ENCODE measurements around the gene HTRA3. TPM values are rescaled to one million over a fixed set of nuclear protein-coding genes. Genes with fewer than 3 reads are reported as not detected.

Gene HTRA3
- total and polyA plus RNA-seq, 4 donors, result 0.36 to 1.2 (median 1.1) TPM

GRCh38 chr4:8351931-8352367, 82.4 kb downstream of the HTRA3 start:
- Histone ChIP-seq H3K9me3 (ENCODE audit: control insufficient read depth in 4 of 4, low read length in 3 of 4) (no peaks in the 10 kb centered on the region), H3K4me3 (ENCODE audit: low read depth in 1 of 3, low read length in 3 of 3) (no peak overlapping the region), H3K36me3 (ENCODE audit: control insufficient read depth in 4 of 4, insufficient read depth in 3 of 4, low read depth in 1 of 4, low read length in 3 of 4) (no peaks in the 10 kb centered on the region), H3K9ac (ENCODE audit: low read depth in 1 of 2, low read length in 2 of 2) (no peak overlapping the region), H3K4me1 (ENCODE audit: control insufficient read depth in 4 of 4, insufficient read depth in 4 of 4, low read length in 3 of 4) (no peaks in the 10 kb centered on the region), H3K27ac (ENCODE audit: low read depth in 1 of 2, low read length in 2 of 2) (no peak overlapping the region), H3K27me3 (ENCODE audit: control insufficient read depth in 4 of 4, insufficient read depth in 4 of 4, low read length in 3 of 4) (no peaks in the 10 kb centered on the region)
- TF ChIP-seq ATF3 (IDR thresholded peaks at IDR 0.05) (no peak), MAX (IDR thresholded peaks at IDR 0.05) (no peak), NR2F2 (IDR thresholded peaks at IDR 0.05) (no peak), TAF1 (conservative IDR thresholded peaks at IDR 0.05) (no peak), RAD21 (IDR thresholded peaks at IDR 0.05) (no peak), REST (IDR thresholded peaks at IDR 0.05) (no peak), JUND (IDR thresholded peaks at IDR 0.05) (no peak), RXRA (IDR thresholded peaks at IDR 0.05) (no peak), YY1 (IDR thresholded peaks at IDR 0.05) (no peak), SP1 (IDR thresholded peaks at IDR 0.05) (no peak), EGR1 (IDR thresholded peaks at IDR 0.05; ENCODE audit: low read depth in 2 of 2) (no peak), FOXA1 (IDR thresholded peaks at IDR 0.05) (no peak), FOXA2 (IDR thresholded peaks at IDR 0.05) (no peak), CTCF (IDR thresholded peaks at IDR 0.05; ENCODE audit: low read depth, low read length, missing input control) (no peak)
- no peak for DNase-seq (ENCODE audit: low spot score)
- WGBS, result 55% methylated on average over 8 of the region's 8 CpGs

GRCh38 chr4:8352368-8353157, 83.0 kb downstream of the HTRA3 start:
- Histone ChIP-seq H3K36me3 (ENCODE audit: control insufficient read depth in 4 of 4, insufficient read depth in 3 of 4, low read depth in 1 of 4, low read length in 3 of 4) (no peaks in the 10 kb centered on the region), H3K9ac (ENCODE audit: low read depth in 1 of 2, low read length in 2 of 2) (no peak overlapping the region), H3K9me3 (ENCODE audit: control insufficient read depth in 4 of 4, low read length in 3 of 4) (no peaks in the 10 kb centered on the region), H3K27me3 (ENCODE audit: control insufficient read depth in 4 of 4, insufficient read depth in 4 of 4, low read length in 3 of 4) (no peaks in the 10 kb centered on the region), H3K4me3 (ENCODE audit: low read depth in 1 of 3, low read length in 3 of 3) (no peak overlapping the region), H3K4me1 (ENCODE audit: control insufficient read depth in 4 of 4, insufficient read depth in 4 of 4, low read length in 3 of 4) (no peaks in the 10 kb centered on the region), H3K27ac (ENCODE audit: low read depth in 1 of 2, low read length in 2 of 2) (no peak overlapping the region)
- DNase-seq (ENCODE audit: low spot score), result no peak
- 75% methylated on average over 20 of the region's 20 CpGs for WGBS
- TF ChIP-seq RXRA (IDR thresholded peaks at IDR 0.05), result no peak
- TF ChIP-seq RAD21 (IDR thresholded peaks at IDR 0.05), result no peak
- no peak for TF ChIP-seq HNF4A (conservative IDR thresholded peaks at IDR 0.05)
- TF ChIP-seq TAF1 (conservative IDR thresholded peaks at IDR 0.05), result no peak
- TF ChIP-seq JUND (IDR thresholded peaks at IDR 0.05), result no peak
- TF ChIP-seq HNF4G (IDR thresholded peaks at IDR 0.05), result no peak
- TF ChIP-seq GABPA (IDR thresholded peaks at IDR 0.05 in 1 of 2, conservative IDR thresholded peaks at IDR 0.05 in 1 of 2), result no peak
- no peak for TF ChIP-seq ZBTB33 (IDR thresholded peaks at IDR 0.05)
- no peak for TF ChIP-seq ATF3 (IDR thresholded peaks at IDR 0.05)
- no peak for TF ChIP-seq MAX (IDR thresholded peaks at IDR 0.05)
- no peak for TF ChIP-seq YY1 (IDR thresholded peaks at IDR 0.05)
- no peak for TF ChIP-seq REST (IDR thresholded peaks at IDR 0.05)
- TF ChIP-seq SP1 (IDR thresholded peaks at IDR 0.05), result no peak
- no peak for TF ChIP-seq FOXA2 (IDR thresholded peaks at IDR 0.05)
- TF ChIP-seq NR2F2 (IDR thresholded peaks at IDR 0.05), result no peak
- TF ChIP-seq EGR1 (IDR thresholded peaks at IDR 0.05; ENCODE audit: low read depth in 2 of 2), result no peak
- no peak for TF ChIP-seq FOXA1 (IDR thresholded peaks at IDR 0.05)

All from liver (tissue), 9 donors.